ENCODE results near the gene HERC2.

DNA sequence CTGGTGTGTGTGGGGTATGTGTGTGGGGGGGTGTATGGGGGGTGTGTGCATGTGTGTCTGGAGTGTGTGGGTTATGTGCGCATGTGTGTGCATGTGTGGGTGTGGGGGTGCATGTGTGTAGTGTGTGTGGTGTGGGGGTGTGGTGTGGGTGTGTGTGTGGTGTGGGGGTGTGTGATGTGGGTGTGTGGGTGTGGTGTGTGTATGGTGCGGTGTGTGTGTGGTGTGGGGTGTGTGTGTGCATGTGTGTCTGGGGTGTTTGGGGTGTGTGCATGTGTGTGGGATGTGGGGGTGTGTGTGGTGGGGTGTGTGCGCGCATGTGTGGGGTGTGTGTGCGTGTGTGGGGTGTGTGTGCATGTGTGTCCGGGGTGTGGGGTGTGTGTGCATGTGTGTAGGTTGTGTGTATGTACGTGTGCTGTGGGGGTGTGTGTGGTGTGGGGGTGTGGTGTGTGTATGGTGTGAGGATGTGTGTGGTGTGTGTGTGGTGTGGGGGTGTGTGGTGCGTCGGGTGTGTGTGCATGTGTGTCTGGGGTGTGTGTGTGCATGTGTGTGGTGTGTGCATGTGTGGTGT, 216.7 kb downstream of the HERC2 start:
- TF ChIP-seq HDAC6 (IDR thresholded peaks at IDR 0.05; ENCODE audit: low read depth, low read length) (no peak), SMC3 (conservative IDR thresholded peaks at IDR 0.05; ENCODE audit: insufficient read depth, low read depth, low read length) (no peak), CHD1 (IDR thresholded peaks at IDR 0.05; ENCODE audit: low read length) (no peak), TAF1 (IDR thresholded peaks at IDR 0.05; ENCODE audit: control insufficient read depth, extremely low read depth, insufficient read depth, low read length, severe bottlenecking) (no peak), ESRRB (CRISPR knock-in tag; IDR thresholded peaks at IDR 0.05; ENCODE audit: borderline replicate concordance) (no peak), SAP30 (IDR thresholded peaks at IDR 0.05; ENCODE audit: borderline replicate concordance, insufficient read depth, low read depth, low read length, poor library complexity, severe bottlenecking) (no peak), EP300 (IDR thresholded peaks at IDR 0.05; ENCODE audit: low read length) (no peak), CREM (IDR thresholded peaks at IDR 0.05; ENCODE audit: low read depth) (no peak), FOXM1 (IDR thresholded peaks at IDR 0.05; ENCODE audit: low read depth) (no peak), FOXM1 (CRISPR knock-in tag; IDR thresholded peaks at IDR 0.05; ENCODE audit: low read depth) (no peak), OTX1 (CRISPR knock-in tag; IDR thresholded peaks at IDR 0.05) (no peak), SP1 (CRISPR knock-in tag; IDR thresholded peaks at IDR 0.05) (no peak), ZNF263 (CRISPR knock-in tag; IDR thresholded peaks at IDR 0.05; ENCODE audit: borderline replicate concordance) (no peak)
- TF ChIP-seq, protein P1, sequence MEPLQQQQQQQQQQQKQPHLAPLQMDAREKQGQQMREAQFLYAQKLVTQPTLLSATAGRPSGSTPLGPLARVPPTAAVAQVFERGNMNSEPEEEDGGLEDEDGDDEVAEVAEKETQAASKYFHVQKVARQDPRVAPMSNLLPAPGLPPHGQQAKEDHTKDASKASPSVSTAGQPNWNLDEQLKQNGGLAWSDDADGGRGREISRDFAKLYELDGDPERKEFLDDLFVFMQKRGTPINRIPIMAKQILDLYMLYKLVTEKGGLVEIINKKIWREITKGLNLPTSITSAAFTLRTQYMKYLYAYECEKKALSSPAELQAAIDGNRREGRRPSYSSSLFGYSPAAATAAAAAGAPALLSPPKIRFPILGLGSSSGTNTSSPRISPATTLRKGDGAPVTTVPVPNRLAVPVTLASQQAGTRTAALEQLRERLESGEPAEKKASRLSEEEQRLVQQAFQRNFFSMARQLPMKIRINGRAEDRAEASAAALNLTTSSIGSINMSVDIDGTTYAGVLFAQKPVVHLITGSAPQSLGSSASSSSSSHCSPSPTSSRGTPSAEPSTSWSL (CRISPR knock-in tag; IDR thresholded peaks at IDR 0.05; ENCODE audit: borderline replicate concordance) = no peak
